ENCODE results near the gene SLC5A11. TPM values are rescaled to one million over a fixed set of nuclear protein-coding genes. Genes with fewer than 3 reads are reported as not detected.

The SLC5A11 gene
- polyA plus RNA-seq, 4 donors = 3.0 to 6.5 (median 5.5) TPM

- no peak for DNase-seq (ENCODE audit: low read depth in 4 of 4, low spot score in 3 of 4)
Measured at GRCh38 chr16:24957887-24958286, 112.1 kb downstream of the SLC5A11 start.

Other genes with a start within 250 kb of the SLC5A11 start
- 10 to 100 TPM; 45.3 to 66.5 (median 53.9) TPM for gene TNRC6A, start 116.3 kb upstream of the SLC5A11 start, polyA plus RNA-seq (ENCODE audit: insufficient read length in 4 of 4)
- 10 to 100 TPM; 57.8 to 95.4 (median 73.9) TPM for gene ARHGAP17, start 169.4 kb downstream of the SLC5A11 start, polyA plus RNA-seq (ENCODE audit: insufficient read length in 4 of 4)

All from right renal pelvis (tissue), 4 donors.